PC-3 (cell line): ENCODE measurements around the gene SLC25A26. TPM values are rescaled to one million over a fixed set of nuclear protein-coding genes. Genes with fewer than 3 reads are reported as not detected.
"Not testable (repeated sequence)": the region's sequence is repeated elsewhere in the genome, so short reads cannot be mapped to it uniquely, and the experiment has no call there.

ENCODE experiments used
- ATAC-seq: fragments of 200-7000 bp; cut with Tn5 transposase; 2 replicates; pipeline ENCODE4 v1.9.1; 2020; ENCODE audit warnings: mild to moderate bottlenecking, moderate library complexity
- BruUV-seq: library from RNA; stranded (reverse); fragments of 400-500 nt; replicated peaks from 2 replicates; lab custom pipeline; 2021; lab: Mats Ljungman, UMichigan
- CTCF ChIA-PET: fragments of 300-600 bp; sonication (Branson Sonifier 250); formaldehyde crosslinking; loops from one replicate; lab custom pipeline; 2022; ENCODE audit warnings: antibody characterized with exemption; lab: Charles Lee
- POLR2A ChIA-PET: fragments of 300-600 bp; sonication (Branson Sonifier 250); formaldehyde crosslinking; loops from one replicate; lab custom pipeline; 2022; ENCODE audit warnings: antibody characterized with exemption; ENCODE audit not compliant: unreplicated experiment; lab: Charles Lee
- DNase-seq: peaks from one replicate; pipeline ENCODE4 v3.0.0-alpha.2; 2015
- H2AFZ ChIP-seq: fragments of 300-600 bp; sonication (generic); 2 replicates; pipeline ENCODE4 v1.6.0; 2016; ENCODE audit warnings: antibody characterized with exemption, low read length
- H3F3A ChIP-seq: fragments of 300-600 bp; sonication (generic); one replicate; pipeline ENCODE4 v1.6.0; 2017; ENCODE audit warnings: antibody characterized with exemption, low read length, control low read depth, mild to moderate bottlenecking; ENCODE audit not compliant: unreplicated experiment
- H3K27ac ChIP-seq: fragments of 300-600 bp; sonication (generic); 2 replicates; pipeline ENCODE4 v1.5.1; 2016; ENCODE audit warnings: mild to moderate bottlenecking, low read length
- H3K27me3 ChIP-seq: fragments of 300-600 bp; sonication (generic); 2 replicates; pipeline ENCODE4 v1.6.1; 2016; ENCODE audit warnings: low read length, mixed read lengths
- H3K36me3 ChIP-seq: fragments of 300-600 bp; sonication (generic); 2 replicates; pipeline ENCODE4 v1.6.1; 2016; ENCODE audit warnings: low read depth, mixed run types, low read length, mixed read lengths
- H3K4me1 ChIP-seq: fragments of 300-600 bp; sonication (generic); 2 replicates; pipeline ENCODE4 v1.5.1; 2016; ENCODE audit warnings: low read length; ENCODE audit not compliant: insufficient read depth
- H3K4me2 ChIP-seq: fragments of 300-600 bp; sonication (generic); 2 replicates; pipeline ENCODE4 v1.6.0; 2016; ENCODE audit warnings: low read length
- H3K4me3 ChIP-seq: fragments of 300-600 bp; sonication (generic); 2 replicates; pipeline ENCODE4 v1.5.1; 2016; ENCODE audit warnings: mild to moderate bottlenecking, low read length, mixed read lengths
- H3K79me2 ChIP-seq: fragments of 300-600 bp; sonication (generic); 2 replicates; pipeline ENCODE4 v1.6.1; 2017; ENCODE audit warnings: low read length, mixed read lengths
- H3K9ac ChIP-seq: fragments of 300-600 bp; sonication (generic); 2 replicates; pipeline ENCODE4 v1.6.0; 2016; ENCODE audit warnings: mild to moderate bottlenecking, low read length
- H3K9me2 ChIP-seq: fragments of 300-600 bp; sonication (generic); replicated peaks from 2 replicates; pipeline ENCODE4 v1.6.1; 2016; ENCODE audit warnings: mixed run types, low read length, mixed read lengths
- H3K9me3 ChIP-seq: fragments of 300-600 bp; sonication (generic); 2 replicates; pipeline ENCODE4 v1.6.1; 2016; ENCODE audit warnings: low read length, mixed read lengths
- H4K20me1 ChIP-seq: fragments of 300-600 bp; sonication (generic); 2 replicates; pipeline ENCODE4 v1.6.1; 2016; ENCODE audit warnings: low read length, mixed read lengths
- CTCF ChIP-seq: fragments of 300-600 bp; sonication (generic); conservative IDR thresholded peaks from 2 replicates; pipeline ENCODE4 v1.5.1; 2017; ENCODE audit warnings: antibody characterized with exemption, low read depth, mild to moderate bottlenecking, low read length
- EZH2 ChIP-seq: fragments of 300-600 bp; sonication (generic); IDR thresholded peaks from one replicate; pipeline ENCODE4 v1.6.1; 2017; ENCODE audit warnings: antibody characterized with exemption, mild to moderate bottlenecking, low read length; ENCODE audit not compliant: unreplicated experiment
- EZH2phosphoT487 ChIP-seq: fragments of 300-600 bp; sonication (generic); IDR thresholded peaks from 2 replicates; pipeline ENCODE4 v1.6.1; 2018; ENCODE audit warnings: mild to moderate bottlenecking, antibody characterized with exemption, low read length, borderline replicate concordance
- intact Hi-C: fragments of 100-400 bp; cut with micrococcal nuclease; formaldehyde crosslinking; loops from 2 replicates; pipeline ENCODE4 v1.9.0; 2023
- total RNA-seq: library from RNA; depleted of rRNA; stranded (reverse); fragments of >200 nt; gene quantifications from 2 replicates; pipeline ENCODE4 v1.2.3, GENCODE V29; 2014

The SLC25A26 gene
- total RNA-seq, 1 experiment from 2014 or later, result 7.9 TPM

GRCh38 chr3:66297260-66297873 is 76.6 kb downstream of the SLC25A26 start:
- Histone ChIP-seq H3K27me3 (no peaks in the 10 kb centered on the region), H3K4me2 (no peak overlapping the region), H3K9me3 (no peaks in the 10 kb centered on the region), H3K36me3 (no peaks in the 10 kb centered on the region), H3K4me1 (no peaks in the 10 kb centered on the region), H3K27ac (no peak overlapping the region), H4K20me1 (no peaks in the 10 kb centered on the region), H3K4me3 (no peak overlapping the region), H3F3A (no peaks in the 10 kb centered on the region), H3K79me2 (no peaks in the 10 kb centered on the region), H2AFZ (no peak overlapping the region), H3K9ac (no peak overlapping the region), H3K9me2 (no peaks in the 10 kb centered on the region)
- intact Hi-C loops, result no loop called here
- CTCF ChIA-PET, result no interaction called here
- no TSS peak for BruUV-seq
- ATAC-seq (no peak), DNase-seq (no peak)
- POLR2A ChIA-PET, result no interaction called here
- TF ChIP-seq EZH2phosphoT487, result no peak
- TF ChIP-seq EZH2, result no peak
- no peak for TF ChIP-seq CTCF

GRCh38 chr3:66297900-66298299 is 77.1 kb downstream of the SLC25A26 start:
- no peaks in the 10 kb centered on the region for H3F3A ChIP-seq
- H3K27ac ChIP-seq, result no peak overlapping the region
- H3K4me1 ChIP-seq, result no peaks in the 10 kb centered on the region
- H4K20me1 ChIP-seq, result no peaks in the 10 kb centered on the region
- H3K36me3 ChIP-seq, result no peaks in the 10 kb centered on the region
- no peaks in the 10 kb centered on the region for H3K27me3 ChIP-seq
- H3K9me3 ChIP-seq, result no peaks in the 10 kb centered on the region
- no peak overlapping the region for H2AFZ ChIP-seq
- no TSS peak for BruUV-seq
- H3K79me2 ChIP-seq, result no peaks in the 10 kb centered on the region
- no peaks in the 10 kb centered on the region for H3K9me2 ChIP-seq
- no peak for ATAC-seq
- H3K4me2 ChIP-seq, result no peak overlapping the region
- no peak for TF ChIP-seq EZH2phosphoT487
- no peak for TF ChIP-seq CTCF
- TF ChIP-seq EZH2, result no peak
- no peak overlapping the region for H3K9ac ChIP-seq
- intact Hi-C loops, result no loop called here
- no peak for DNase-seq
- POLR2A ChIA-PET, result no interaction called here
- H3K4me3 ChIP-seq, result no peak overlapping the region
- CTCF ChIA-PET, result no interaction called here

GRCh38 chr3:66298591-66298990 is 77.8 kb downstream of the SLC25A26 start:
- H2AFZ ChIP-seq, result no peak overlapping the region
- H3F3A ChIP-seq, result no peaks in the 10 kb centered on the region
- POLR2A ChIA-PET, result no interaction called here
- CTCF ChIA-PET, result no interaction called here
- no peaks in the 10 kb centered on the region for H3K9me3 ChIP-seq
- no peak overlapping the region for H3K4me2 ChIP-seq
- no peaks in the 10 kb centered on the region for H3K79me2 ChIP-seq
- H3K9ac ChIP-seq, result no peak overlapping the region
- no peak overlapping the region for H3K4me3 ChIP-seq
- no TSS peak for BruUV-seq
- no peaks in the 10 kb centered on the region for H3K4me1 ChIP-seq
- intact Hi-C loops, result no loop called here
- H3K27me3 ChIP-seq, result no peaks in the 10 kb centered on the region
- no peaks in the 10 kb centered on the region for H3K36me3 ChIP-seq
- no peak for DNase-seq
- no peaks in the 10 kb centered on the region for H3K9me2 ChIP-seq
- H4K20me1 ChIP-seq, result no peaks in the 10 kb centered on the region
- ATAC-seq, result no peak
- H3K27ac ChIP-seq, result no peak overlapping the region
- TF ChIP-seq CTCF (no peak), EZH2phosphoT487 (no peak), EZH2 (no peak)

- BruUV-seq, H3K9ac ChIP-seq, H3K27ac ChIP-seq, H3K9me2 ChIP-seq, H3K79me2 ChIP-seq, ATAC-seq, H3K4me2 ChIP-seq, DNase-seq, H2AFZ ChIP-seq, intact Hi-C loops, H3F3A ChIP-seq, H3K36me3 ChIP-seq, H3K27me3 ChIP-seq, CTCF ChIA-PET, H3K9me3 ChIP-seq, H3K4me1 ChIP-seq, H3K4me3 ChIP-seq, POLR2A ChIA-PET, H4K20me1 ChIP-seq: not testable (repeated sequence)
Observed at GRCh38 chr3:66299085-66299484, 78.3 kb downstream of the SLC25A26 start.
